Measurements from ENCODE around the gene CLEC4E. TPM values are rescaled to one million over a fixed set of nuclear protein-coding genes. Genes with fewer than 3 reads are reported as not detected.

CLEC4E gene
- total RNA-seq, 1 experiment from 2014 or later = not detected

- no peaks in the 10 kb centered on the region for H3K36me3 ChIP-seq (ENCODE audit: control insufficient read depth, insufficient read depth, low read length)
- H3K27ac ChIP-seq (ENCODE audit: low read length) = no peak overlapping the region
- no peak for DNase-seq (ENCODE audit: low read depth, low spot score)
- H3K27me3 ChIP-seq (ENCODE audit: control insufficient read depth, insufficient read depth, low read length) = no peaks in the 10 kb centered on the region
- ChIA-PET POLR2A (no interaction called here), CTCF (no interaction called here)
- intact Hi-C loops (cut with micrococcal nuclease; ENCODE audit: unreplicated experiment) = no loop called here
- ATAC-seq = no peak
- no TSS peak for BruUV-seq (replicated peaks)
- TF ChIP-seq TCF7L2 (IDR thresholded peaks at IDR 0.05; ENCODE audit: low read depth, low read length) (no peak), SIN3A (IDR thresholded peaks at IDR 0.05; ENCODE audit: borderline replicate concordance, insufficient read depth, low read depth, low read length) (no peak), POLR2AphosphoS5 (IDR thresholded peaks at IDR 0.05; ENCODE audit: low read depth, low read length) (no peak), REST (IDR thresholded peaks at IDR 0.05; ENCODE audit: insufficient read depth in 1 of 2, low read depth in 2 of 2, low read length in 1 of 2) (no peak)
- TF ChIP-seq, protein P1, sequence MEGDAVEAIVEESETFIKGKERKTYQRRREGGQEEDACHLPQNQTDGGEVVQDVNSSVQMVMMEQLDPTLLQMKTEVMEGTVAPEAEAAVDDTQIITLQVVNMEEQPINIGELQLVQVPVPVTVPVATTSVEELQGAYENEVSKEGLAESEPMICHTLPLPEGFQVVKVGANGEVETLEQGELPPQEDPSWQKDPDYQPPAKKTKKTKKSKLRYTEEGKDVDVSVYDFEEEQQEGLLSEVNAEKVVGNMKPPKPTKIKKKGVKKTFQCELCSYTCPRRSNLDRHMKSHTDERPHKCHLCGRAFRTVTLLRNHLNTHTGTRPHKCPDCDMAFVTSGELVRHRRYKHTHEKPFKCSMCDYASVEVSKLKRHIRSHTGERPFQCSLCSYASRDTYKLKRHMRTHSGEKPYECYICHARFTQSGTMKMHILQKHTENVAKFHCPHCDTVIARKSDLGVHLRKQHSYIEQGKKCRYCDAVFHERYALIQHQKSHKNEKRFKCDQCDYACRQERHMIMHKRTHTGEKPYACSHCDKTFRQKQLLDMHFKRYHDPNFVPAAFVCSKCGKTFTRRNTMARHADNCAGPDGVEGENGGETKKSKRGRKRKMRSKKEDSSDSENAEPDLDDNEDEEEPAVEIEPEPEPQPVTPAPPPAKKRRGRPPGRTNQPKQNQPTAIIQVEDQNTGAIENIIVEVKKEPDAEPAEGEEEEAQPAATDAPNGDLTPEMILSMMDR (IDR thresholded peaks at IDR 0.05) = no peak
- H3K4me1 ChIP-seq (ENCODE audit: control insufficient read depth, insufficient read depth, low read length) = no peaks in the 10 kb centered on the region
- in situ Hi-C loops (cut with HindIII; ENCODE audit: low pct_unique_long_range_greater_than_20kb, low sequenced_read_pairs) = no loop called here
- no peaks in the 10 kb centered on the region for H3K9me3 ChIP-seq (ENCODE audit: control insufficient read depth, insufficient read depth, low read depth, low read length)
- H3K4me3 ChIP-seq (ENCODE audit: low read depth in 2 of 2, low read length in 2 of 2) = no peak overlapping the region
Measured at GRCh38 chr12:8563356-8563755, 22.7 kb upstream of the CLEC4E start.

DNA sequence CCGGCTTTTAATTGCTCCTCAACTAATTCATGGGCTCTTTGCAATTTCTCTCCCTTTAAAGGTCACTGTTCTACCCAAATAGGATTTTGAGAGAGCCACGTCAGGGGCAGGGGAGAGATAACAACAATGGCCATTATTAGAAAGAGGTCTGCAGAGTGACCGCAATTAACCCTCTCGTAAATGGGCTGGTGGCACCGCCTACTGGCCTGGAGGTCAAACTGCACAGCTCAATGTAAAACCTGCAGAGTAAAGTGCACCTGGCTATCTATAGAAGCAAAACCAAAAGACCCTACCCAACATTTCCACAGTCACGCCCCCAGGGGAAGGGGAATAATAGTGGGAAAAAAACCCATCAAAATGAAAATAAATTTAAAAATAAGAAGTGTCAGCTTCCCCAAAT is 21.6 kb upstream of the CLEC4E start:
- DNase-seq (ENCODE audit: low read depth, low spot score) (no peak), ATAC-seq (no peak)
- no TSS peak for BruUV-seq (replicated peaks)
- H3K27me3 ChIP-seq (ENCODE audit: control insufficient read depth, insufficient read depth, low read length) = no peaks in the 10 kb centered on the region
- no peak overlapping the region for H3K27ac ChIP-seq (ENCODE audit: low read length)
- TF ChIP-seq, protein P1 (IDR thresholded peaks at IDR 0.05) = peak; percentile 50
- TF ChIP-seq SIN3A (IDR thresholded peaks at IDR 0.05; ENCODE audit: borderline replicate concordance, insufficient read depth, low read depth, low read length) (no peak), POLR2AphosphoS5 (IDR thresholded peaks at IDR 0.05; ENCODE audit: low read depth, low read length) (no peak), REST (IDR thresholded peaks at IDR 0.05; ENCODE audit: insufficient read depth in 1 of 2, low read depth in 2 of 2, low read length in 1 of 2) (no peak), TCF7L2 (IDR thresholded peaks at IDR 0.05; ENCODE audit: low read depth, low read length) (no peak)
- ChIA-PET CTCF (no interaction called here), POLR2A (no interaction called here)
- in situ Hi-C loops (cut with HindIII; ENCODE audit: low pct_unique_long_range_greater_than_20kb, low sequenced_read_pairs) = no loop called here
- no peaks in the 10 kb centered on the region for H3K36me3 ChIP-seq (ENCODE audit: control insufficient read depth, insufficient read depth, low read length)
- H3K9me3 ChIP-seq (ENCODE audit: control insufficient read depth, insufficient read depth, low read depth, low read length) = no peaks in the 10 kb centered on the region
- H3K4me1 ChIP-seq (ENCODE audit: control insufficient read depth, insufficient read depth, low read length) = no peaks in the 10 kb centered on the region
- intact Hi-C loops (cut with micrococcal nuclease; ENCODE audit: unreplicated experiment) = no loop called here
- H3K4me3 ChIP-seq (ENCODE audit: low read depth in 2 of 2, low read length in 2 of 2) = no peak overlapping the region
